Esophagus muscularis mucosa (tissue), 3 donors: ENCODE results near the gene FKBP8.

Experiments
- EP300 ChIP-seq: sonication (generic); formaldehyde crosslinking; IDR thresholded peaks from one replicate; pipeline ENCODE4 v1.6.1; 2017; ENCODE audit warnings: antibody characterized with exemption
- POLR2AphosphoS5 ChIP-seq, 2 donors: sonication (generic); formaldehyde crosslinking; IDR thresholded peaks; one replicate each; pipeline ENCODE4 v1.6.1; 2017; ENCODE audit warnings: antibody characterized with exemption in 2 of 2

GRCh38 chr19:18539372-18539771 is 4.0 kb downstream of the FKBP8 start:
- TF ChIP-seq POLR2AphosphoS5 (IDR thresholded peaks at IDR 0.05) (no peak), EP300 (no peak)
